GM12878 (cell line): ENCODE measurements around the gene CAMK2G. TPM values are rescaled to one million over a fixed set of nuclear protein-coding genes. Genes with fewer than 3 reads are reported as not detected.

ENCODE experiments used
- ATAC-seq: fragments of 200-7000 bp; cut with Tn5 transposase; 3 replicates; pipeline ENCODE4 v1.9.1; 2020; ENCODE audit warnings: mild to moderate bottlenecking, moderate library complexity
- BruUV-seq: library from RNA; stranded (reverse); fragments of 400-500 nt; replicated peaks from 2 replicates; lab custom pipeline; 2021; lab: Mats Ljungman, UMichigan
- CTCF ChIA-PET: fragments of 300-600 bp; sonication (Branson Sonifier 250); formaldehyde crosslinking; extraction: SDS; loops from one replicate; lab custom pipeline; 2021; ENCODE audit warnings: inconsistent platforms; lab: Yijun Ruan, JAX
- POLR2A ChIA-PET: fragments of 350-600 bp; formaldehyde crosslinking; extraction: SDS; loops from one replicate; lab custom pipeline; 2021; ENCODE audit warnings: inconsistent platforms; lab: Charles Lee
- RAD21 ChIA-PET: fragments of 300-600 bp; sonication (Branson Sonifier 250); formaldehyde crosslinking; loops from one replicate; lab custom pipeline; 2023; ENCODE audit warnings: antibody characterized with exemption; ENCODE audit not compliant: unreplicated experiment; lab: Charles Lee
- SMC1A ChIA-PET: fragments of 300-600 bp; sonication (Branson Sonifier 250); formaldehyde crosslinking; loops from one replicate; lab custom pipeline; 2023; ENCODE audit not compliant: unreplicated experiment, uncharacterized antibody; lab: Charles Lee
- DNase-seq: peaks from one replicate; pipeline ENCODE4 v3.0.0-alpha.2; 2011; ENCODE audit warnings: low read depth, low spot score
- FAIRE-seq: peaks from 3 replicates; lab custom pipeline; 2011; peaks lifted over from hg19 to GRCh38; lab: Jason Lieb, UNC
- H2AFZ ChIP-seq: 2 replicates; pipeline ENCODE4 v1.6.0; 2011; ENCODE audit warnings: low read depth, low read length, control low read depth; ENCODE audit not compliant: control insufficient read depth
- H3K27ac ChIP-seq: 2 replicates; pipeline ENCODE4 v1.5.1; 2011; ENCODE audit warnings: control low read depth; ENCODE audit not compliant: control insufficient read depth, insufficient read depth
- H3K27me3 ChIP-seq, 2 experiments: replicated peaks in 1 of 2; 2 replicates each; pipeline versions ENCODE4 v1.6.0 to v1.6.1; 2011; ENCODE audit warnings: low read length in 1 of 2; ENCODE audit not compliant: control insufficient read depth in 2 of 2, insufficient read depth in 2 of 2
- H3K36me3 ChIP-seq, 2 experiments: 2 replicates each; pipeline ENCODE4 v1.5.1; 2011; ENCODE audit warnings: low read length in 1 of 2; ENCODE audit not compliant: control insufficient read depth in 2 of 2, insufficient read depth in 2 of 2
- H3K4me1 ChIP-seq: 2 replicates; pipeline ENCODE4 v1.6.1; 2011; ENCODE audit warnings: mild to moderate bottlenecking, low read length, moderate library complexity, mixed read lengths; ENCODE audit not compliant: control insufficient read depth, insufficient read depth
- H3K4me2 ChIP-seq: 2 replicates; pipeline ENCODE4 v1.6.0; 2011; ENCODE audit warnings: control low read depth; ENCODE audit not compliant: control insufficient read depth, insufficient read depth
- H3K4me3 ChIP-seq: fragments of 200-600 bp; sonication (generic); 2 replicates; pipeline ENCODE4 v1.5.1; 2016
- H3K79me2 ChIP-seq: 2 replicates; pipeline ENCODE4 v1.6.0; 2011; ENCODE audit warnings: low read length; ENCODE audit not compliant: control insufficient read depth, insufficient read depth
- H3K9ac ChIP-seq: 2 replicates; pipeline ENCODE4 v1.8.0; 2011; ENCODE audit warnings: low read length, control low read depth, mixed read lengths; ENCODE audit not compliant: control insufficient read depth, insufficient read depth
- H3K9me3 ChIP-seq: replicated peaks from 3 replicates; pipeline ENCODE4 v1.5.1; 2011; ENCODE audit warnings: mild to moderate bottlenecking, low read length; ENCODE audit not compliant: control insufficient read depth, insufficient read depth
- H4K20me1 ChIP-seq: 2 replicates; pipeline ENCODE4 v1.6.0; 2011; ENCODE audit not compliant: control insufficient read depth, insufficient read depth
- ATF2 ChIP-seq: IDR thresholded peaks from 2 replicates; pipeline ENCODE4 v1.6.1; 2012; ENCODE audit warnings: low read length, inconsistent platforms
- PAX5 ChIP-seq: IDR thresholded peaks from 2 replicates; pipeline ENCODE4 v1.6.1; 2011; ENCODE audit warnings: low read depth, low read length, borderline replicate concordance
- RBBP5 ChIP-seq: fragments of 200-600 bp; sonication (generic); conservative IDR thresholded peaks from 2 replicates; pipeline ENCODE4 v1.6.1; 2016
- SMC3 ChIP-seq: IDR thresholded peaks from 2 replicates; pipeline ENCODE4 v1.6.1; 2011; ENCODE audit warnings: low read length, improper control_type of control experiment, borderline replicate concordance
- SPI1 ChIP-seq: IDR thresholded peaks from 2 replicates; pipeline ENCODE4 v1.6.1; 2011; ENCODE audit warnings: low read depth, mild to moderate bottlenecking, low read length, moderate library complexity, borderline replicate concordance; ENCODE audit not compliant: insufficient read depth
- WGBS: methylation state at CpG from one replicate; pipeline ENCODE4 v1.1.6; 2016; ENCODE audit warnings: low lambda C conversion rate; ENCODE audit not compliant: insufficient replicate concordance, insufficient coverage; ENCODE audit errors: missing lambda C conversion rate; 5-methylcytosine and 5-hydroxymethylcytosine counted together
- in situ Hi-C: fragments of 300-500 bp; cut with MboI; formaldehyde crosslinking; loops from 9 replicates; pipeline ENCODE4 v1.14.3; 2018; ENCODE audit warnings: mixed read lengths
- intact Hi-C: fragments of 100-400 bp; cut with micrococcal nuclease; formaldehyde crosslinking; loops from one replicate; pipeline ENCODE4 v1.14.2; 2022; ENCODE audit not compliant: unreplicated experiment
- polyA plus RNA-seq, 11 experiments: library from polyadenylated mRNA; depleted of rRNA in 4 of 11; unstranded in 6 of 11; stranded (reverse) in 5 of 11; fragments of >200 nt; fragmentation: Nextera tagmentation in 4 of 11; fragmentation: Illumina TruSeq in 1 of 11; extraction: Ambion mirVana in 4 of 11; extraction: Trizol in 1 of 11; gene quantifications; 1 replicate in 1 of 11; 2 replicates in 10 of 11; pipeline versions ENCODE4 v1.2.1 to v1.2.3, GENCODE V29; 2011 to 2016; ENCODE audit warnings: inconsistent platforms in 2 of 11, missing spikeins in 2 of 11, low read depth in 1 of 11
- total RNA-seq, 4 experiments: library from RNA; depleted of rRNA in 3 of 4; stranded (reverse); fragments of >200 nt in 3 of 4; fragmentation: Illumina TruSeq in 1 of 4; extraction: Trizol in 1 of 4; gene quantifications; 2 replicates each; pipeline versions ENCODE4 v1.2.1 to v1.2.3, GENCODE V29; 2013 to 2021
- TF ChIP-seq, protein P1 (sequence below): fragments of 450-650 bp; conservative IDR thresholded peaks from 2 replicates; pipeline ENCODE4 v1.6.1; 2017; ENCODE audit warnings: mild to moderate bottlenecking, moderate library complexity

CAMK2G gene
- total and polyA plus RNA-seq, 10 of the 15 experiments (the other 5 are each of a cell fraction or from before 2014, with no cell fraction given), result 5.5 to 24.3 (median 16.9) TPM

DNA sequence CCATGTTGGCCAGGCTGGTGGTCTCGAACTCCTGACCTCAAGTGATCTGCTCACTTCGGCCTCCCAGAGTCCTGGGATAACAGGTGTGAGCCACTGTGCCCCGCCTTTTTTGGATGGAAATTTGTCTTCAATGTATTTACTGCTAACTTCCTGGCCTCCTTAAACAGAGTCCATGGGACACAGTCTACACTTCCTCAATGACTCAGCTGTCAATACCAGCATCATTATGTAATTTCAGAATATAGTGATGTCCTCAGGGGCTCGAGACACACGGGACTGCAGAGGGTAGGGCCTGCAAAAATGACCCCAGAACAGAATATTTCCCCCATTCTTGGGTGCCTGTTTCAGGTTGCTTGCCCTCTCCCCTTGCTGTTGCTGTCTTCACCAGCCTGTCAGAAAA, 31.1 kb downstream of the CAMK2G start:
- no peaks in the 10 kb centered on the region for H3K27me3 ChIP-seq
- in situ Hi-C loops, result no loop called here
- no peaks in the 10 kb centered on the region for H3K4me1 ChIP-seq
- no peaks in the 10 kb centered on the region for H3K9me3 ChIP-seq
- SMC1A ChIA-PET, result interaction anchor here (11.4 kb wide), 1 partner anchor 36 kb away, joined by 270 read pairs; no protein-coding TSS in a partner anchor
- DNase-seq, result no peak
- ATAC-seq, result no peak
- H2AFZ ChIP-seq, result no peak overlapping the region
- H3K4me3 ChIP-seq, result no peak overlapping the region
- FAIRE-seq, result no peak
- H3K36me3 ChIP-seq, result peaks cover 16% of the 10 kb centered on the region in 2 experiments; a peak in 3 of 4 replicates
- intact Hi-C loops, result no loop called here
- CTCF ChIA-PET, result interaction anchor here (12.4 kb wide), 1 partner anchor 35 kb away, joined by 440 read pairs; the partner anchor contains the start of gene CAMK2G
- no peaks in the 10 kb centered on the region for H3K79me2 ChIP-seq
- POLR2A ChIA-PET, result no interaction called here
- RAD21 ChIA-PET, result interaction anchor here (1.6 to 11.6 kb wide), 2 partner anchors 34 to 113 kb away, joined by 5 to 299 read pairs; partner anchors contain the start of gene CAMK2G
- no peak overlapping the region for H3K27ac ChIP-seq
- TF ChIP-seq RBBP5, result no peak
- TF ChIP-seq ATF2, result no peak
- TF ChIP-seq, protein P1, sequence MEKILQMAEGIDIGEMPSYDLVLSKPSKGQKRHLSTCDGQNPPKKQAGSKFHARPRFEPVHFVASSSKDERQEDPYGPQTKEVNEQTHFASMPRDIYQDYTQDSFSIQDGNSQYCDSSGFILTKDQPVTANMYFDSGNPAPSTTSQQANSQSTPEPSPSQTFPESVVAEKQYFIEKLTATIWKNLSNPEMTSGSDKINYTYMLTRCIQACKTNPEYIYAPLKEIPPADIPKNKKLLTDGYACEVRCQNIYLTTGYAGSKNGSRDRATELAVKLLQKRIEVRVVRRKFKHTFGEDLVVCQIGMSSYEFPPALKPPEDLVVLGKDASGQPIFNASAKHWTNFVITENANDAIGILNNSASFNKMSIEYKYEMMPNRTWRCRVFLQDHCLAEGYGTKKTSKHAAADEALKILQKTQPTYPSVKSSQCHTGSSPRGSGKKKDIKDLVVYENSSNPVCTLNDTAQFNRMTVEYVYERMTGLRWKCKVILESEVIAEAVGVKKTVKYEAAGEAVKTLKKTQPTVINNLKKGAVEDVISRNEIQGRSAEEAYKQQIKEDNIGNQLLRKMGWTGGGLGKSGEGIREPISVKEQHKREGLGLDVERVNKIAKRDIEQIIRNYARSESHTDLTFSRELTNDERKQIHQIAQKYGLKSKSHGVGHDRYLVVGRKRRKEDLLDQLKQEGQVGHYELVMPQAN, result no peak
- no peak for TF ChIP-seq SMC3
- no peak for TF ChIP-seq SPI1
- TF ChIP-seq PAX5, result no peak
- no TSS peak for BruUV-seq
- no peaks in the 10 kb centered on the region for H4K20me1 ChIP-seq
- H3K9ac ChIP-seq, result no peak overlapping the region
- H3K4me2 ChIP-seq, result no peak overlapping the region
- WGBS, result 98% methylated on average over 5 of the region's 5 CpGs
